ENCODE results near the gene MBD3L4. TPM values are rescaled to one million over a fixed set of nuclear protein-coding genes. Genes with fewer than 3 reads are reported as not detected.

MBD3L4 gene
- total and polyA plus RNA-seq, 8 donors = not detected

- H3K9me3 ChIP-seq = peaks cover 0 to 28% of the 10 kb centered on the region in 2 donors
- TF ChIP-seq CTCF (IDR thresholded peaks at IDR 0.05) = no peak
- H3K27me3 ChIP-seq = peaks cover 0 to 5% of the 10 kb centered on the region in 2 donors
- DNase-seq (no peak), ATAC-seq (no peak)
- no peak overlapping the region for H3K27ac ChIP-seq
- intact Hi-C loops (cut with DNase I) = no loop called here
- no peaks in the 10 kb centered on the region for H3K4me1 ChIP-seq
- no peaks in the 10 kb centered on the region for H3K36me3 ChIP-seq
- H3K4me3 ChIP-seq = no peak overlapping the region
Measured at GRCh38 chr19:6988257-6988656, 51.7 kb downstream of the MBD3L4 start.

GRCh38 chr19:6987850-6988249, 52.1 kb downstream of the MBD3L4 start:
- DNase-seq (no peak), ATAC-seq (peak; percentile 53)
- peaks cover 0 to 5% of the 10 kb centered on the region in 2 donors for H3K27me3 ChIP-seq
- no peak overlapping the region for H3K27ac ChIP-seq
- intact Hi-C loops (cut with DNase I) = no loop called here
- H3K36me3 ChIP-seq = no peaks in the 10 kb centered on the region
- peaks cover 0 to 31% of the 10 kb centered on the region in 2 donors for H3K9me3 ChIP-seq
- H3K4me3 ChIP-seq = no peak overlapping the region
- TF ChIP-seq CTCF (IDR thresholded peaks at IDR 0.05) = no peak
- no peaks in the 10 kb centered on the region for H3K4me1 ChIP-seq

Other genes with a start within 250 kb of the MBD3L4 start
- gene ADGRE1, start 152.6 kb downstream of the MBD3L4 start, total RNA-seq = 10 to 100 TPM in 1 of 2 donors, 1 to 10 TPM in 1; 1.3 to 15.2 TPM
- gene ADGRE1, start 152.6 kb downstream of the MBD3L4 start, polyA plus RNA-seq (ENCODE audit: insufficient read length in 6 of 6) = under 1 TPM; 0.09 to 0.55 (median 0.24) TPM
- gene MBD3L2B, start 18.7 kb downstream of the MBD3L4 start, total RNA-seq = not detected
- gene MBD3L2B, start 18.7 kb downstream of the MBD3L4 start, polyA plus RNA-seq (ENCODE audit: insufficient read length in 6 of 6) = not detected
- gene MBD3L5, start 9.6 kb downstream of the MBD3L4 start, total RNA-seq = not detected
- gene MBD3L5, start 9.6 kb downstream of the MBD3L4 start, polyA plus RNA-seq (ENCODE audit: insufficient read length in 6 of 6) = not detected
- not detected for gene MBD3L2, start 9.1 kb upstream of the MBD3L4 start, total RNA-seq
- gene MBD3L2, start 9.1 kb upstream of the MBD3L4 start, polyA plus RNA-seq (ENCODE audit: insufficient read length in 6 of 6) = not detected
- gene MBD3L3, start 18.5 kb upstream of the MBD3L4 start, total RNA-seq = not detected
- not detected for gene MBD3L3, start 18.5 kb upstream of the MBD3L4 start, polyA plus RNA-seq (ENCODE audit: insufficient read length in 6 of 6)
- gene ZNF557, start 29.5 kb upstream of the MBD3L4 start, total RNA-seq = 10 to 100 TPM in 1 of 2 donors, 1 to 10 TPM in 1; 7.8 to 10.5 TPM
- 1 to 10 TPM; 8.8 to 10.0 (median 9.7) TPM for gene ZNF557, start 29.5 kb upstream of the MBD3L4 start, polyA plus RNA-seq (ENCODE audit: insufficient read length in 6 of 6)